CD4-positive, alpha-beta T cell treated with Interleukin-15 for 4 hours (primary cell): ENCODE data around the gene SEC14L5.

ENCODE experiments used
- DNase-seq: peaks from one replicate; pipeline ENCODE4 v3.0.0-alpha.2; 2020; ENCODE audit warnings: low spot score

The SEC14L5 gene

GRCh38 chr16:4987580-4988374 lies 29.6 kb downstream of the SEC14L5 start:
- no peak for DNase-seq

- no peak for DNase-seq
Observed at GRCh38 chr16:4988647-4989046, 30.5 kb downstream of the SEC14L5 start.

GRCh38 chr16:4989391-4990006 lies 31.4 kb downstream of the SEC14L5 start:
- DNase-seq: no peak

- DNase-seq: no peak
Observed at GRCh38 chr16:4990415-4990814, 32.3 kb downstream of the SEC14L5 start.

- no peak for DNase-seq
Observed at GRCh38 chr16:4991754-4992153, 33.6 kb downstream of the SEC14L5 start.

GRCh38 chr16:4994719-4995434 lies 36.7 kb downstream of the SEC14L5 start:
- no peak for DNase-seq

GRCh38 chr16:5000573-5001001 lies 42.5 kb downstream of the SEC14L5 start:
- DNase-seq: no peak

GRCh38 chr16:5001571-5001970 lies 43.4 kb downstream of the SEC14L5 start:
- DNase-seq: no peak

GRCh38 chr16:5001986-5002385 lies 43.9 kb downstream of the SEC14L5 start:
- DNase-seq: no peak

- no peak for DNase-seq
Observed at GRCh38 chr16:5002699-5003143, 44.6 kb downstream of the SEC14L5 start.

GRCh38 chr16:5003211-5003610 lies 45.1 kb downstream of the SEC14L5 start:
- no peak for DNase-seq

- no peak for DNase-seq
Observed at GRCh38 chr16:5003828-5004227, 45.7 kb downstream of the SEC14L5 start.

- no peak for DNase-seq
Observed at GRCh38 chr16:5004311-5004710, 46.2 kb downstream of the SEC14L5 start.

- no peak for DNase-seq
Observed at GRCh38 chr16:5005916-5006315, 47.8 kb downstream of the SEC14L5 start.

- no peak for DNase-seq
Observed at GRCh38 chr16:5006348-5007193, 48.4 kb downstream of the SEC14L5 start.

GRCh38 chr16:5007256-5007655 lies 49.1 kb downstream of the SEC14L5 start:
- no peak for DNase-seq

- no peak for DNase-seq
Observed at GRCh38 chr16:5008311-5008731, 50.2 kb downstream of the SEC14L5 start.

- no peak for DNase-seq
Observed at GRCh38 chr16:5010576-5011329, 52.6 kb downstream of the SEC14L5 start.

- DNase-seq: no peak
Observed at GRCh38 chr16:5011637-5012036, 53.5 kb downstream of the SEC14L5 start.

- DNase-seq: no peak
Observed at GRCh38 chr16:5012887-5013286, 54.8 kb downstream of the SEC14L5 start.

- no peak for DNase-seq
Observed at GRCh38 chr16:5015351-5015750, 57.2 kb downstream of the SEC14L5 start.
